AML-193 (cell line): ENCODE measurements around the gene TCF20.

Source experiments
- DNase-seq, 2 experiments: peaks; one replicate each; lab custom pipeline; 2025; lab: John Stamatoyannopoulos, UW

TCF20 gene

GRCh38 chr22:42300259-42301076, 30.0 kb upstream of the TCF20 start:
- peak in 1 of 2 experiments; percentile 49 for DNase-seq

GRCh38 chr22:42299586-42300258, 29.3 kb upstream of the TCF20 start:
- DNase-seq: peak; percentile 68 to 74

GRCh38 chr22:42298746-42299145, 28.3 kb upstream of the TCF20 start:
- no peak for DNase-seq

DNA sequence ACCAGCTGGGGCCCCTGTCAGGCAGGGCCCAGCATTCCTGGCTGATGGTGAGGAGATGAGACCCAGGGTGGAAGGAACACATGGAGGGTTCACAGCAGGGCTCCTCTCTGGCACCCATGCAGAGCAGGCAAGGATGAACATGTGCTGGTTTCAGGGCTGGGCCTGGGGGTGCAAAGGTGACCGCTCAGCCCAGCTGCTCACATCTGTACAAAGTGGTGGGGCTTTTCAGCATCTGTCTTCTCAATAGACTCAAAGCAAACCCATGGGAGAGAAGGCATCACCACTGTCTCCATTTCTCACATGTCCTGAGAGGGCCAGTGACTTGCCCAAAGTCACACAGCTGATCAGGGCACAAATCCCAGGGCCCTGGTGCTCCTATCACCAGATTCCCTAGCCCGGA, 27.3 kb upstream of the TCF20 start:
- no peak for DNase-seq

- no peak for DNase-seq
These were observed 26.4 kb upstream of the TCF20 start for GRCh38 chr22:42296883-42297282.

DNA sequence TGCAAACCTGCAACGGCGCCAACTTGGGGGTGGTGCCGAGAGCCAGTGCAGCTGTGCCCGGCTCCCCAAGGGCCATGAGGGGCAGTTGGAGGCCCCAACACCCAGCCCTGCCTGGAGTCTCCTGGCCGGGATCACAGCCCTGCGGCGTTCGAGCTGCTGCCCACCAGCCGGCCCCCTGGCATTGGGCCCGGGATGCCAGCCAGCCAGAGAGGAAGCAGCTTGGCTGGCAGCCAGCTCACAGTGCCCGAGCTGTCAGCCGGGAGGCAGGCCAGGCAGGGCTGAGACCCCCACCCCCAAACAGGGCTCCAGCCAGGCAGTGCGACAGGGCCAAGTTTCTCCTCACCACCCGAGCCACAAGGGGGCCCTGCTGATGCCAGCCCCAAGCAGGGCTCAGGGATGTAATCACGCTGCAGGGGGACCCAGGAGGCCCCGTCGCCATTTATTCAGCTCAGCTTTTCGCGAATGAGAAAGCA, 26.0 kb upstream of the TCF20 start:
- no peak for DNase-seq

- DNase-seq: no peak
These were observed 23.9 kb upstream of the TCF20 start for GRCh38 chr22:42294034-42294985.

- no peak for DNase-seq
These were observed 22.5 kb upstream of the TCF20 start for GRCh38 chr22:42292732-42293520.

DNA sequence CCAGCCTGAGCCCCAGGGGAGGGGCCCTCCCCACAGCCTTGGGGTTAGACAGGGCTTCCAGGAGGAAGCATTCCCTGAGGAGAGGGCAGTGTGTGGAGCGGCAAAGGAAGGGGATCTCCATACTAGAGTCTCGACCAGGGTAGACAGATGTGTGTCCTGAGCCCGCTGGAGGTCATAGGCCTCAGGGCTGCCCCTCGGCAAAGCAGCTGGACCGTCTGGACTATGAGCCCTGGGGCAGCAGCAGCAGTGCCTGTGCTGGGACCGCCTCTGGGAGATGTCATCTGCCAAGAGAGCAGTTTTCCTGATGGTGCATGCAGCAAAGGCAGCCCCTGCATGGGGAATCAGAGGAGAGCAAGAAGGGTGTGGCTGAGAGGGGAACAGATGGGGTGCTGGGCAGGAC, 20.8 kb upstream of the TCF20 start:
- DNase-seq: no peak

- no peak for DNase-seq
These were observed 19.5 kb upstream of the TCF20 start for GRCh38 chr22:42289671-42290541.

- no peak for DNase-seq
These were observed 18.3 kb upstream of the TCF20 start for GRCh38 chr22:42288791-42289190.

DNA sequence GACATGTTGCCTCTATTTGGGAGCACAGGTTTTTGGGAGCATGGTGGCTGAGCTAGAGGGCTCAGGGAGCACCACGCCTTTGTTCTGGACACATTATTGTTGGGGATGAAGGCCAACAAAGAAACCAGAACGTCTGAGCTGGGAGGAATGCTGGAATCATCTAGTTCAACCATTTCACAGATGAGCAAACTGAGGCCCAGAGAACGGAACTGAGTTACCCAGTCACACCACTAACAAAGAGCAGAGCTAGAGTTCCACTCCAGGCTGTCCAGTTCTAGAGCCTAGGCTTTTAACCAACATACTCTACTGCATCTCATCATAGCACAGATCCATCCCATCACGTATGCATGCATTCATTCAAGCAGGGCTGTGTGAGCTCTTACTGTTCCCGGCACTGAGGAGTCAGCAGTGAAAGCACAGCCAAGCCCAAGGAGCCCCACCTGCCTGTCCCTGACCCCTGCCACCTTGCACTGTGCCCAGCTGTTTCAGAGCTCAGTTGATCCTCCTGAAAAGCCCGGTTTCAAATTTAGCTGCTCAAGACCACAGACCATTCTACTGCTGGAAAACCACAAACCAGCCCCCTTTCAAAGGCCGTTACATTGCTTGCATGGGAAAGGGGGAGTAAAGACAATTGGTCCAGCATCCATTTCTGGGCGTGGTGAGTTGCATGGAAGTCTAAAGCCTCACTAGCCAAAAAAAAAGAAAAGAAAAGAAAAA, 16.9 kb upstream of the TCF20 start:
- DNase-seq: no peak

- DNase-seq: peak; percentile 7 to 11
These were observed 15.8 kb upstream of the TCF20 start for GRCh38 chr22:42286205-42286604.

GRCh38 chr22:42285604-42286003, 15.2 kb upstream of the TCF20 start:
- DNase-seq: no peak

GRCh38 chr22:42284643-42285181, 14.3 kb upstream of the TCF20 start:
- no peak for DNase-seq

DNA sequence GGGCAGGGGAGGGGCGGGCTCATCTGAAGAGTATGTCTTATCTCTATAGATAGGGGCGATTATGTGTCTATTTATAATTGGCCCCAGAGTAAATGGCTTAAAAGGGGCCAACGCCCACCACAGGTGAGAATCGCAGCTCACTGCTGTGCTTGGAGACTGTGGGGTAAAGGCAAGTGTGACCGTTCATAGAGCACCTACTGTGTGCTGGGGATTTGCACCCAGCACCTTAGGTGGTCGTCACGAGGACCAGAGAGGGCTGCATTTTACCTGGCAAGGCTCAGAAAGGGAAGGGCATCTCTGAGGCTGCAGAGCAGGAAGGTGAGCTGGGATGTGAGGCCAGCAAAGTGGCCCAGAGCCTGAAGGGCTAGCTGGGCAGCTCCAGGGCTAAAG, 13.7 kb upstream of the TCF20 start:
- DNase-seq: no peak

DNA sequence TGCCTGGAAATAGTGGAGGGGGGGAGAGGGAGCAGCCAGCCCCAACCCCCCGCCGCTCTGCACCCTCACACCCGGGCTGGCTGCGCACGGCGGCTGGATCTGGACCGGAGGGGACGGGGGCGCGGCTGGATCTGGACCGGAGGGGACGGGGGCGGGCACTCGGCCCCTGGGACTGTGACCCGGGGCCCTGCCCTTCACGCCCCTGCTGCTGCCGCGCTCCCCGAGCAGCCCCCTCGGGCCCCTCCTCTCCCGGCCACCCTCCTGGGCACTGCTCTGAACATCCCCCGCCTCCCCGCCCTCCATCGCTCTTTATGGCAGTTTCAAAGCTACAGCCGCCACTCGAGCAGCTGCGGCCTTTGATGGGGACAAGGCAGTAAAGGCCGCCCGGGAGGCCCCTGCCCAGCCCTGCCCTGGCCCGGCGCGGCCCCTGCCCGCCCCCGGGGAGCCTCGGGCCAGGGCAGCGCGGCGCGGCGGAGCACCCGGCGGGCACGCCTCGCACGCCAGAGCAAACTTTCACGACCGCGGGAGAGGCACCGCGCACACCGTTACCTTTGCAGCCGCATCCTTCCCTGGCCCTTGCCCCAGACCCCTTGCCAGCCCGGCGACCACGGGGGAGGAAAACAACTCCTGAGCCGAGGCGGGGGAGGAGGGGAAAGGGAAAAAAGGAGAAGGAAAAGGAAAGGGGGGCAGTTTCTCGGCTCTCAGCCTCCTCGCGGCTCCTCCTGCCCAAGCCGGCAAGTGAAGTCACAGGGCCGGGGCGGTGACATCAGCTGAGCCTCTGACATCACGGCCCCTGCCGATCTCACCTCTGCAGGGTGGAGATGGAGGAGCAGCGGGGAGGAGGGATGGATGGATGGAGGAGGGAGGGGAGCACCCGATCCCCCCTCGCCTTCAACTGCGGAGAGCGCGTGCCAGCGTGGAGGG, 13.1 kb upstream of the TCF20 start:
- DNase-seq: no peak

GRCh38 chr22:42282943-42283277, 12.5 kb upstream of the TCF20 start:
- DNase-seq: no peak
